CD4-positive, alpha-beta T cell treated with Interleukin-6 for 4 hours (primary cell): Measurements from ENCODE around the gene OPHN1.
A peak's percentile ranks its signal among the peaks of the same experiment; 100 is the strongest.

Source experiments
- DNase-seq: peaks from one replicate; pipeline ENCODE4 v3.0.0-alpha.2; 2020; ENCODE audit warnings: mixed read lengths

OPHN1 gene

DNA sequence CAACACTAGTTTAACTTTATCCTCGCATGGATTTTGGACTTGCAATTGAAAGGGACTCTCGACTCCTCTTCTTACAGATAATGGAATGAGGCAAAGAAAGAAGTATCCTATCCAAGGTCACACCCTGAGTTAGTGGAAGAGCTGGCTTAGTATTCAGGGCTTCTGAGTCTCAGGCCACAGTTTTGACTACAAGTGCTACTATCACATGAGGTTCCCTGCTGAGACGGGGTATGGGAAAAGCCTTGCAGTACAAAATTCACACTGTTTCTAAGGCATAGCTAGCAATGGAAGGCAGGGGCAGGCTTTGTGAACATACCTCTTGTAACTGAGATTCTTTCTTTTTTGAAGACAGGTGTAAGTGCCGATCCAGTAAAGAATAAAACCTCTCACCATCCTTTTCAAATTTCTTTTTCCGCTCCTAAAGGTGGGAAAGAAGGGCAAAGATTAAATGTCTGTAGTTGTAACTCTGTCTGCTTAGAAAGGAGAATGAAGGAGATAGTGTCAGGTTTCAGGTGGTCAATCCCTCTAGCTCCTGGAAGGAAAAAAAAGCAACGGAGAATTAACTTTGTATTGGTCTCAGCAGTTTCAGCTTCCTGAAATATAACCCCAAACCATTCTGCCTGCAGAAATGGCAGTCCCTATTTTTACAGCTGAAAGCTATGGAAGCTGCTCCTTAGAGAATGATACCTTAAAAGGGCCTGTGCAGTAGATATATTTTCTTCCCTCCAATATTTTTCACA lies 199.0 kb downstream of the OPHN1 start:
- no peak for DNase-seq

DNA sequence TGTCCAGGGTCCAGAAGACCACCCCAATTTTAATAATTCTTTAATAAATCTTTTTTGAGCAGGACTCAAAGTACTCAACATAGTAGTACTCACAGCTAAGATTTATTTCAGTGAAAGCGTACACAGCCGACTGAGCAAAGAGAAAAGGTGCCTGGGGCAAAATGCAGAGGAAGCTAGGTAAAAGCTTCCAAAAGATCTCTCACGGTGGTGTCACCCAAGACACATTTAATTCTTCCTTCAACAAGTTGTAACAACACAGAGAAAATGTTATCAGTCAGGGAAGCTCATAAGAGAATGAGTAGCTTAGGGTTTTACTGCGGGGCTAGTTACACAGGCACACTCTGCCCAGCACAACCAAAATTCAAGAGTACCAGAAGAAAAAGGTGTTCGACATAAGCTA lies 201.1 kb downstream of the OPHN1 start:
- DNase-seq = no peak

DNA sequence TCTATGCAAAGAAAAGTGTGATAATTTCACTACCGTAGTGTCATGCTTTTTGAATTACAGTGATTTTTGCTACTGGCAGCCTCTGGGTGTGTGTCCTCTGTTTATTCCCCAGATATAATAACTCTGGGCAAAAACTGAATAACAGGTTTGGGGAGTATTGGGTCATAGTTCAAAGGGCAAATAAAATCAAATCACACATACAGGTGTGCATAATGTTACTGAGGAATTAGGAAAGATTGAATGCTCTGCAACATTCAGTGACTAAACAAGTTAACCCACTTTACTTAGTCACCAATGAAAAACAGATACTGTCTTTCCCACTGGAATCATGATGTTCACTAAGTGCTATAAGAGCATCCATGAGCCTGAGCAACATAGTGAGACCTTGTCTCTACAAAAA lies 224.3 kb downstream of the OPHN1 start:
- DNase-seq = no peak

DNA sequence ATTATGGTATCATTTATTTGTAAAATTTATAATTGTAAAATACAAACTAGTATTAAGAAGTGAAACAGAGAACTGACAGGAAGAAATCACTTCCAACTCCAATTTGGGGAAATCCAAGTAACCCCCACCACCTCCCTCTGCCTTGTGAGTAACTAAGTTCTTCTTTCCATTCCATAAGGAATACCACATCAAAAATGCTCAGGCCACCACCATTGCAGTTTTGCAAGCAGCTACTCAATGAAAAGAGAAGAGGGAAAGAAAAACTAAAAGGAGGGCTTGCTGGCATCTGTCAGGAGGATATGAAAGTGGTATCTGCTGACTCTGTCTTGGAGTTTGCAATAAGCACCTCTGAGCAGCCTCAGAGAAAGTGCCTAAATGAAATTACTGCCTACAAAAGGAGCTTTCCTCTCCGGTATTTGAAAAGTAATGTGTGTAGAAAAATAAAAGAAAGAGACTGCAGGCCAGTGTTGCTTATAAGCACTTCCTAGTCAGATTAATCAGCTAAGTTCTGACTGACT lies 228.7 kb downstream of the OPHN1 start:
- no peak for DNase-seq

DNA sequence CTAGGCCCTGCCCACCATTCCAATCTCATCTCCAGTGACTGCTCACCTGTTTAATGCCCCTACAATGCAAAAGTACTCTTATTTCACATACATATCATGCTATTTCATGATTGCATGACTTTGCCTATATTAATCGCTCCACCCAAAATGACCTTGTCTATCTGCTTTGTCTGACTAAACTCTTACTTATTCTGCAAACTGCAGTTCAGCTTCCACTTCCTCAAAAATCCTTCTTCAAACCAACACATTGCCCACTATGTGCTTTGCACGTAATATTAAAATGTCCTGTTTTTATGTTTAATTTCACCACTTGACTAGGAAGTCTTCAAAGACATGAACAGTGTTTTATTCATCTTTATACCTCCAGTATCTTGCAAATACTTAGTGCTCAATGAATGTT lies 229.6 kb downstream of the OPHN1 start:
- no peak for DNase-seq

DNA sequence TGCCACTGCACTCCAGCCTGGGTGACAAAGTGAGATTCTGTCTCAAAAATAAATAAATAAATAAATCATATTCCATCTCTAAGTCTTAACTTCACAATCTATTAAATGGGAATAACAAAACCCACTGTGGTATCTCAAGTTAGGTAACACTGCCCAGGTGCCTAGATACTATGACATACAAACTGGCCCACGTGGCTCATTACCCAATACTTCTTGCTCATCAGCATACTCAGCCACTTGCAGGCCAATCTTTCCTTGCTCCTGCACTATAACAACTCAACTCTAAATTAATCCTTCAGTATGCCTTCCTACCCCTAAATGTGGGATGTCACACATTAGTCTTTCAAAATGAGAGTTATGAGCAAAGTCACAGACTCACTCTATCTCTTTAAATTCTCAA lies 230.1 kb downstream of the OPHN1 start:
- no peak for DNase-seq

DNA sequence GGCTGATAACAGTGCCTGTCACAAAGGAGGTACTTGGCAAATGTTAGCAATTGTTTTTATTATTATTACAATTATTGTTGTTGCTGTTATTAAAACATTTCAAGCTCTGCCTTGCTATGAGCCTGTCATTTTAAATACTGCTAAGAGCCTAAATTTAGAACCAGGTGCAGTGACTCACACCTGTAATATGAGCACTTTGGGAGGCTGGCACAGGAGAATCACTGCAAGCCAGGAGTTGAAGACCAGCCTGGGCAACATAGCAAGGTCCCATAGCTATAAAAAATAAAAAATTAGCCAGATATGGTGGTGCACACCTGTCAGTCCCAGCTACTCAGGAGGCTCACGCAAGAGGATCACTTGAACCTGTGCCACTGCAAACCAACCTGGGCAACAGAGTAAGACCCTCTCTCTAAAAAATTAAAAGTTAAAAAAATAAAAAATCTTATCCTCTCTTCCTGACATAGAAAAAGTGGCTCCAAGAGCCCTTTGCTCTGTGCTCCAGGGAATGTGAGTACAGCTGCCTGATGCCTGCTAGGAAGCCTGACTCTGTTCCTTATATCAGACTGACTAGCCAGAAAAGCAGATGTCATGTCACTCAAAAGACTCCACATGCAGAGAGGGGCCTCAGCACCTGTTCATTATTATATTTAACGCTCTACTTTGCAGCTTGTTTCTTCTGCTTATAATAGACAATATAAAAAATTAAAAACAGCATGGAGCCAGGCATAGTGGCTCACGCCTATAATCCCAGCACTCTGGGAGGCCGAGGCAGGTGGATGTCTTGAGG lies 234.0 kb downstream of the OPHN1 start:
- DNase-seq = no peak

DNA sequence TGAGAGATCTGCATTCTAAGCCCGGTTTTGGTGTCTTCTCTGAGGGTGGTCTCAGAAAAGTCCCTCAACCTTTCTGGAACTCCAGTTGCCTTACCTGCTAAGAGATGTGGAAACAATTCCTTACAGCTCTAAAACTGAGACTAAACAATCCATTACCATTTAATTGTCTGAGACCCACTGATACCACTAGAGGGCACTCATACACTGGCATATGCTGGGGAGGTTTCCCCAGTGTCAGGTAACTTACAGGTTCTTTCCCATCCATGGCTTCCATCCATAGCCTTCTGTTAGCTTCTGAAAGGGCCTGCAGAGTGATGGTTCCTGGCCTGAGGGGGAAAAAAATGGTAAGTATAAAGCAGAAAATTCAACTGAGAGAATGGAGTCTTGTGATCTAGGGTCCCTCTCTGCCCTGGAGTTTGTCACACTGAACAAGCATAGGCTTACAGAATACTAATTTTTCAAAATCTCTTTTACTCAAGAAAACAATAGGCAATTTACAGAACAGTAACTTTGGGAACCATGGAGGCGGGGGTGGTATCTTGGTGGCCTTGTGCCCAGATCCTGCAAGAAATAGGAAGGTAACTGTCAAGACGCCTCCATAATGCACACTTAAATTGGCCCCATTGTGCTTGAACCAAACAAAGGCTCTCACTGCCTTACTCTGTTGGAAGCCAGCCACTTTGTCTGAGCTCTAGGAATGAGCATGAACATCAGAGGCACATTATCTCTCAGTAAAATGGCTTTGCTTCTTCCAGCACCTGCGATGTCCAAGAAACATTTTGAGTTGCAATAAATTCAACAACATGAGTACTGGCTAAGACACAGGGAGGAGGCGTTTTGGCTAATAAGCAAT lies 236.1 kb downstream of the OPHN1 start:
- DNase-seq = peak; percentile 12

DNA sequence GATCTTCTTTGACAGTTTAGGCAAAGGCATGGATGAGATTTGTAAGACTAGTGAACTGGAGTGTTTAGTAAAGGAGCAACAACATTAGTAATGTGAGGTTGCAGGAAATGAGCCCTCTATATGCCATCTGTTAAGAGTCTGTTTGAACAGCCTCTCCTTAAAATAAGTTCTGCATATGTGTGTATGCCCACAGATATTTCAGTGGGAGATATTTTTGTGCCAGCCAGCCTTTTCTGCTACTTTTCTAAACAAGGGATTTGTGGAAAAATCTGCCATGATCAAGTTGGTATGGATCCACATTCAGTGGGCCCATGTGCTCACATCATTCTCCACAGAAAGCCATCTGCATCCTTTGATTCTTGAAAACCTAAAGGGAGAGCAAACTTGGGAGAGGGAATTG lies 237.7 kb downstream of the OPHN1 start:
- DNase-seq = no peak

DNA sequence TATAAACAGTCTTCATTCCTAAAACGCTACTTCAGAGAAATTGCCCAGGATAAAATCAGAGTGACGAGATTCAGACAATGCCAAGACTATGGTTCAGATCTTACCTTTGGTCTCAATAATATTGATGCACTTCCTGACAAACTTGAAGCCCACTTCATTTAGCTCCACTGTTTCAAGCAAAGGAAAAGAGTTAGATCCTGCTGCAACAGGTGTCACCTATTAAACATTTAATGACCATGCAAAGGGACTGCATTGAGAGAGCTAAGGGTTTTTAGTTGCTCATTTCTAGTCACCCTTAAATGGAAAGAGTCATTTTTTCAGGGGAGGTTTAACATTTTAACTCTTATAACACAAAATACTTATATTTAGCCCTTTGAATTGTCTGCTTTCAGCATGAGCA lies 239.5 kb downstream of the OPHN1 start:
- DNase-seq = no peak

DNA sequence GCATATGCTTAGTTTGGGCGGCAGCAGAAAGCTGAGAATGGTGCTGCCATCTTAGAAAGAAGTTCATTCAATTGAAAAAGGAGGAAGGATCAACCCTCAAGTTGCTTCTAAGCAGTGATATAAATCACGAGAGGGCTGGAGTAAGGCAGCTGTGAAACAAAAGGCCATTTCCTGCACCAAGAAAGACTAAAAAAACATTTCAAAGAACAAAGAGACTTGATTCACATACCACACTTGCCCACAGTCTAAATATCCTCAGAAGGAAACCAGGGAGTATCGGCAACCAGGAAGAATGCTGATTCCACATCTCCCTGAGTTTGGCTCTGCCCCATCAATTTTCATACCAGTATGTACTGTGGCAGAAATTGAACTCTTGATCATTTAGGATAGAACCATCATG lies 240.1 kb downstream of the OPHN1 start:
- no peak for DNase-seq

DNA sequence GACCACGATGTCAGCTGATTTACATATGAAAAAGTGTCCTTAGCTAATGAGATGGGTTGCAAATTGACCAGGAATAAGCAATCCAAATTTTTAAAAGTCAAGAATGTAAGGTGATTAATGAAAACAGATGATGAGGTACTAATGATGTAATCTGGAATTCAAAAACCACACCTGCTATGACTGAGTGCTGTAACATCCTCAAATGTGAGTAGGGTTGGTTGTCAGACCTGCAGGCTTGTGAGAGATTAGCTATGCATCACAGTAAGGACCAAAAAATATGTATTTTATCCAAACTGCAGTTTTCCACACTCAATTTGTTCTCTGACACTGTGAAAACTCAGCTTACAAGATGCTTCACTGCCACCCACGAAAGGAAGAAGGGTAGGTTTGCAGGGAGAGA lies 242.5 kb downstream of the OPHN1 start:
- no peak for DNase-seq

DNA sequence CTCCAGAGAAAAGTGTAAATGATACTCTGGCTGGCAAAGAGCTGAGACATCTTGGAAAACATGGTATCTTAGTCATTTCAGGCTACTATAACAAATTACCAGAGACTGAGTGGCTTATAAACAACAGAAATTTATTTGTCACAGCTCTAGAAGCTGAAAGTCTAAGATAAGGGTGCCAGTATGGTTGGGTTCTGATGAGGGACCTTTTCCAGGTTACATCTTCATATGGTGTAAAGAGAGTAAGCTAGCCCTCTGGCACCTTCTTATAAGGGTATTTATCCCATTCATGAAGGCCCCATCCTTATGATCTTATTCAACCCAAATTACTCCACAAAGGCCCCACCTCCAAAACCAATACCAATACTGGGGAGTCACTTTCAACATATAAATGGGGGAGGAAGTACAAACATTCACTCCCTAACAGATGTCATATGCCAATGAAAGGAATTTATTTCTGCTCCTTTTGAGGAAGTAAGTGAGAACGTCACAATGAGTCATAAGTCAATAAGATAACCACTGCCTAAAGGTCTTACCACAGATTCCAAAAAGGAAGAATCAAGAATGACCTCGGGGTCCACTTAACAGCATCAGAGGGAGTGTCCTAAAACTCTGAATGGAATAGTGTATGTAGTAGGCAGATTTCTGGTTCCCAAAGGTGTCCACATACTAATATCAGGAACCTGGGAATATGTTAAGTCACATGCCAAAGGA lies 246.6 kb downstream of the OPHN1 start:
- no peak for DNase-seq

DNA sequence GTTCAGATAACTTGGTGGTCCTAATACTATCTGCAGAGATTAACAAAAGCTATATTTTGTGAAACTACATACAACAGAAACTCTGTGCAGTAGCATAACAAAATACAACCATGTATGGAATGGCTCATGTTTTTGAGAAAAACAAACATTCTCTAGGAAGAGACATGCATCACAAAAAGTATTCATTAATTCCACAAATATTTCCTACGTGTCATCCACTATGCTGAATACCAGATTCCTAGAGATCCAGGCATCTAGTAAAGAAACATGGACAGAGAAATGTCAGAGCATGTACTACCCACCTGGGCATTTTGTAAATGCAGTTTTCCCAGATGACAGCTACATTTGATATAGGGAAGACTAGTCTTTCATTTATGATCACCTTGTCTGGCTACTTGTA lies 248.1 kb downstream of the OPHN1 start:
- no peak for DNase-seq

DNA sequence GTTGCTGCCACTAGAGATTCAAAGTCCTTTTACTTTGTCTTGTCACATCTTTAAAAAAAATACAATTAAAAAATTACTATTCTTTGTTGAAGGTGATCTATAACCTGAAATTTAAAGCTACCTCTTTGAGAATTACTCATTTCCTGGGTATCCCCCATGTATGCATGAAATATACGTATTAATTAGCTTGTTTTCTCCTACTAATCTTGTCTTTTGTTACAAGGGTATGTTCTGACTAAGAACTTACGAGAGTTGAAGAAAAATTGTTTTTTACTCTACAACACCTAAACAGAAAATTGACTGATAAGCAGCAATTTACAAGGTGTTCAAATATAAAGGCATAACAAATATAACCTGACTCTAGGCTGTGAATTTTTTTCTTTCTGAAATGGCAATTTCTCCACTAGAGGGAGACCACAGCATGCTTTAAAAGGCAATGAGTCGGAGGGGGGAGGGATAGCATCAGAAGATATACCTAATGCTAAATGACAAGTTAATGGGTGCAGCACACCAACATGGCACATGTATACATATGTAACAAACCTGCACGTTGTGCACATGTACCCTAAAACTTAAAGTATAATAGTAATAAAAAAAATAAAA lies 249.6 kb downstream of the OPHN1 start:
- no peak for DNase-seq

DNA sequence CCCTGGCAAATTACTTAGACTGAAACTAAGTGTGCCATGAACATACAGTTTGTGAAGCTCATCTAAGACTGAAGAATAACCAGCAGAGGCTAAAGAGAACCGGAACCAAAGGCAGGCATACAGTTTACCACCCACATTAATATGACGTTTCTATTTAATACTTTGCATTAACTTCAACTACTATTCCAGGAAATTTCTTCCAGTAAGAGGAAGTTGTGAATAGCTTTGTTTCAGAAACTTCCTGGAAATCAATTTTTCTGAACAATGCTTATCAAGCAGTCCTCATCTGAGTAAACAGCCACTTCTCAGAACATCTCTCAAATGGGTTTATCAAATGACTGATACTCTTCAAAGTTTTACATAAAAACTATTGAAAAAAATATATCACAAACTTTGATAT lies 252.7 kb downstream of the OPHN1 start:
- no peak for DNase-seq

DNA sequence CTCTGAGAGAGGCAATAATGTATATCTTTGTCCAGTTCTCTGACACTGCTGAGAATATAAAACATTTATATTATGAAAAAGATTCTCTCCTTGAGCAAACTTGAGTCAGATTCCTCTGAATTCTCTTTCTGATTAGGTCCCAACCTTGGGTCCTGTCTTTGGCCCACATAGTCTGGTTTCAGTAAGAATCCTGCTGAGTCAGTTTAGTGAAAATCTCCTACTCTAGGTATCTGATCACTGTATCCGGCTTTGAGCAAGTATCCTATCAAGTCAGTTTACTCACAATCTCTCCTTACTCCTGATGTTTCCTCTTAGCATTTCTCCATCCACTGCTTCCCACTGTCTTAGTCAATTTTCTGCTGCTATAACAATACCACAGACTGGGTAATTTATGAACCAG lies 253.9 kb downstream of the OPHN1 start:
- no peak for DNase-seq

DNA sequence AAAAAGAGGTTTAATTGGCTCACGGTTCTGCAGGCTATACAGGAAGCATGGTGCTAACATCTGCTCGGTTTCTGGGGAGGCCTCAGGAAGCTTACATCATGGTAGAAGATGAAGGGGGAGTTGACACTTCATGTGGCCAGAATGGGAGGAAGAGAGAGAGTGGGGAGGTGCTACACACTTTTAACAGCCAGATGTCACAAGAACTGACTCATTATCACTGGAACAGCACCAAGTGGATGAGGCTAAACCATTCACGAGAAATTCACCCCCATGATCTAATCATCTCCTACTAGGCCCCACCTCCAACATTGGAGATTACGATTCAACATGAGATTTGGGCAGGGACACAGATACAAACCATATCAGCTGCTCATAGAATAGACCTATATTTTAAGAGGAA lies 255.8 kb downstream of the OPHN1 start:
- DNase-seq = no peak

DNA sequence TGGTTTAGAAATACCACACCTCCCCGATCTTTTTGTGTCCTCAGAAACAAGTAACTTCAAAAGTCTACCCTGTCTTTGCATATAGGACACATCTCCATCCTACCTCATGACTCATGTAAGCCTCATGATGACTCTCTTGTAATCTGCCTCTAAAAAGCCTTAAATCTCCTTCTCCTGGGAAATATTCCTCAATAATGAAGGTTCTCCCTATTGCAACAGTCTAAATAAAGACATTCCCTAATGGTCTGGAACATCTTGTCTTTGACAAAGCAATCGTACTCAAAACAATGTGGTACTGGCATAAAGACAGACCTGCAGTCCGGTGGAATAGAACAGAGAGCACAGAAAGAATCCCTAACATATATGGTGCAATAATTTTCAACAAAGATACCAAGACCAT lies 257.7 kb downstream of the OPHN1 start:
- DNase-seq = no peak

DNA sequence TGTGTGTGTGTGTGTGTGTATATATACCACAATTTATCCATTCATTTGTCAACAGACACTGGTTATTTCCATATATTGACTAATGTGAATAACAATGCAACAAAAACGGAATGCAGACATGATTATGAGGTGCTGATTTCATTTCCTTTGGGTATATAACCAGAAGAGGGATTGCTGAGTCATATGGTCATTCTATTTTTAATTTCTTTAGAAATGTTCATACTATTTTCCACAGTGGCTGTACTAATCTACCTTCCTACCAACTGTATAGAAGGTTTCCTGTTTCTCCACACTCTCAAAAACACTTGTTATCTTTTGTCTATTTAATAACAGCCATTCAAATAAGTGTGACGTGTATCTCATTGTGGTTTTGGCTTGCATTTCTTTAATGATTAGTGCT lies 269.9 kb downstream of the OPHN1 start:
- no peak for DNase-seq

DNA sequence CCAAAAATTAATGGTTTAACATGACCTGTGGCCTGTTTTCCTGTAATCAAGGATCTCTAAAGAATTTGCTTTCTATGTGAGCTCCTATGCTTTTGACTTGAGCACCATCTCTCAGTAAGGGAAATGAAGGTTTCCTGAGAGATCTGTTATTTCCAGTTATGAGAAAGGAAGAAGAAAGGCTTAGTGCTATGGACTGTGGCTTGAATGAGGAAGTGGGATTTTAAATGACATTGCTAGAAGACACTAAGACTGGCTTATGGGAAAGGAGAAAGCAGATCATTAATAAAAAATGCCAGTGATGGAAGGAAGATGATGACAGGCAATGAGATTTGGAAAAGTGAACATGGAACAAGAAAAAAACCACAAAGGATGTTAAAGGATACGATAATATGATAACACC lies 285.4 kb downstream of the OPHN1 start:
- no peak for DNase-seq

DNA sequence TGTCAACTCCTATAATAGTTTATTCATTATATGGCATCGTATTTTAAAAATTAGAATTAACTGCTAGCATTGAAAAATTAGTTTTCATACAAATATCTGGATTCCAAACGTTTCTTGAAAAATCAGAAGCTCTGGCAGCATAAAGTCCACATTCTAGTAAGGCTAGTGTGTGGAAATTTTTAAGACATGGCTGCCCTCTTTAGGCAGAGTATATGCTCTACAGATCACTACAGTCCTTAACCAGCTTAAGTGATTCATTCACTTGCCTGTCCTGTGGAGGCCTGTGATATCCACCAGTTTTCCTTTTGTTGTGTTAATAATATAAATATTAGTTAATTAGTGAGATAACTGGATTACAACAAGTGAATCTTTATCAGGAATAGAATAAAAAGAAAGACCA lies 287.2 kb downstream of the OPHN1 start:
- DNase-seq = no peak
